Measurements from ENCODE around the gene AMPH.

GRCh38 chr7:38448584-38449234 is 182.5 kb downstream of the AMPH start:
- no peak for TF ChIP-seq REST (IDR thresholded peaks at IDR 0.05; ENCODE audit: insufficient read depth in 1 of 2, low read depth in 2 of 2, low read length in 2 of 2)
- no peak for TF ChIP-seq TAF1 (IDR thresholded peaks at IDR 0.05; ENCODE audit: borderline replicate concordance, insufficient read depth, low read length)
- no peak for TF ChIP-seq POLR2AphosphoS5 (IDR thresholded peaks at IDR 0.05; ENCODE audit: low read depth, low read length)

Measured in PFSK-1 (cell line).